Smooth muscle cell (in vitro differentiated cells): ENCODE data around the gene MS4A1. TPM values are rescaled to one million over a fixed set of nuclear protein-coding genes. Genes with fewer than 3 reads are reported as not detected.

ENCODE experiments used
- DNase-seq: peaks from one replicate; lab custom pipeline; 2025; ENCODE audit not compliant: unreplicated experiment; lab: John Stamatoyannopoulos, UW
- H2AFZ ChIP-seq: fragments of 200-600 bp; sonication (generic); 2 replicates; pipeline ENCODE4 v1.6.0; 2016; ENCODE audit warnings: antibody characterized with exemption, low read depth, mild to moderate bottlenecking
- H3F3A ChIP-seq: fragments of 200-600 bp; sonication (generic); 2 replicates; pipeline ENCODE4 v1.6.0; 2017; ENCODE audit warnings: antibody characterized with exemption, low read depth
- H3K27ac ChIP-seq: fragments of 200-600 bp; sonication (generic); 2 replicates; pipeline ENCODE4 v1.5.1; 2016; ENCODE audit warnings: low read depth, mild to moderate bottlenecking
- H3K27me3 ChIP-seq: fragments of 200-600 bp; sonication (generic); 2 replicates; pipeline ENCODE4 v1.6.1; 2016; ENCODE audit warnings: low read depth, mild to moderate bottlenecking
- H3K36me3 ChIP-seq: fragments of 200-600 bp; sonication (generic); 2 replicates; pipeline ENCODE4 v1.5.1; 2016; ENCODE audit warnings: low read depth
- H3K4me1 ChIP-seq: fragments of 200-600 bp; sonication (generic); 2 replicates; pipeline ENCODE4 v1.5.1; 2016; ENCODE audit warnings: low read depth
- H3K4me2 ChIP-seq: fragments of 200-600 bp; sonication (generic); 2 replicates; pipeline ENCODE4 v1.6.0; 2016; ENCODE audit warnings: mild to moderate bottlenecking
- H3K4me3 ChIP-seq: fragments of 200-600 bp; sonication (generic); 2 replicates; pipeline ENCODE4 v1.5.1; 2016; ENCODE audit warnings: mild to moderate bottlenecking
- H3K79me2 ChIP-seq: fragments of 200-600 bp; sonication (generic); 2 replicates; pipeline ENCODE4 v1.6.0; 2016; ENCODE audit warnings: low read depth, mild to moderate bottlenecking
- H3K9ac ChIP-seq: fragments of 200-600 bp; sonication (generic); 2 replicates; pipeline ENCODE4 v1.6.0; 2016; ENCODE audit warnings: low read depth
- H3K9me3 ChIP-seq: fragments of 200-600 bp; sonication (generic); replicated peaks from 2 replicates; pipeline ENCODE4 v1.5.1; 2016; ENCODE audit warnings: low read depth
- H4K20me1 ChIP-seq: fragments of 200-600 bp; sonication (generic); 2 replicates; pipeline ENCODE4 v1.6.0; 2016; ENCODE audit warnings: low read depth
- CTCF ChIP-seq: fragments of 200-600 bp; sonication (generic); IDR thresholded peaks from 2 replicates; pipeline ENCODE4 v1.5.1; 2017; ENCODE audit warnings: borderline replicate concordance, mild to moderate bottlenecking, antibody characterized with exemption; ENCODE audit not compliant: insufficient read depth, poor library complexity, severe bottlenecking
- WGBS: methylation state at CpG from one replicate; pipeline ENCODE4 v1.1.7; 2016; ENCODE audit warnings: low lambda C conversion rate; 5-methylcytosine and 5-hydroxymethylcytosine counted together
- polyA plus RNA-seq: library from polyadenylated mRNA; unstranded; fragments of >200 nt; fragmentation: Nextera tagmentation; extraction: Ambion mirVana; gene quantifications from 2 replicates; pipeline ENCODE4 v1.2.1, GENCODE V29; 2016
- total RNA-seq: library from RNA; depleted of rRNA; stranded (reverse); fragments of >200 nt; gene quantifications from 2 replicates; pipeline ENCODE4 v1.2.3, GENCODE V29; 2014

MS4A1 gene
- total and polyA plus RNA-seq, 2 experiments from 2014 or later, result not detected

- Histone ChIP-seq H2AFZ (no peak overlapping the region), H3K9ac (no peak overlapping the region), H3K36me3 (no peaks in the 10 kb centered on the region), H3K27ac (no peak overlapping the region), H4K20me1 (no peaks in the 10 kb centered on the region), H3K4me2 (no peak overlapping the region), H3K4me1 (no peaks in the 10 kb centered on the region), H3K79me2 (no peaks in the 10 kb centered on the region), H3F3A (no peaks in the 10 kb centered on the region), H3K4me3 (no peak overlapping the region), H3K27me3 (no peaks in the 10 kb centered on the region), H3K9me3 (no peaks in the 10 kb centered on the region)
- no peak for DNase-seq
- 73% methylated on average over 3 of the region's 3 CpGs for WGBS
- TF ChIP-seq CTCF, result no peak
Observed at GRCh38 chr11:60512651-60513225, 57.1 kb downstream of the MS4A1 start.

DNA sequence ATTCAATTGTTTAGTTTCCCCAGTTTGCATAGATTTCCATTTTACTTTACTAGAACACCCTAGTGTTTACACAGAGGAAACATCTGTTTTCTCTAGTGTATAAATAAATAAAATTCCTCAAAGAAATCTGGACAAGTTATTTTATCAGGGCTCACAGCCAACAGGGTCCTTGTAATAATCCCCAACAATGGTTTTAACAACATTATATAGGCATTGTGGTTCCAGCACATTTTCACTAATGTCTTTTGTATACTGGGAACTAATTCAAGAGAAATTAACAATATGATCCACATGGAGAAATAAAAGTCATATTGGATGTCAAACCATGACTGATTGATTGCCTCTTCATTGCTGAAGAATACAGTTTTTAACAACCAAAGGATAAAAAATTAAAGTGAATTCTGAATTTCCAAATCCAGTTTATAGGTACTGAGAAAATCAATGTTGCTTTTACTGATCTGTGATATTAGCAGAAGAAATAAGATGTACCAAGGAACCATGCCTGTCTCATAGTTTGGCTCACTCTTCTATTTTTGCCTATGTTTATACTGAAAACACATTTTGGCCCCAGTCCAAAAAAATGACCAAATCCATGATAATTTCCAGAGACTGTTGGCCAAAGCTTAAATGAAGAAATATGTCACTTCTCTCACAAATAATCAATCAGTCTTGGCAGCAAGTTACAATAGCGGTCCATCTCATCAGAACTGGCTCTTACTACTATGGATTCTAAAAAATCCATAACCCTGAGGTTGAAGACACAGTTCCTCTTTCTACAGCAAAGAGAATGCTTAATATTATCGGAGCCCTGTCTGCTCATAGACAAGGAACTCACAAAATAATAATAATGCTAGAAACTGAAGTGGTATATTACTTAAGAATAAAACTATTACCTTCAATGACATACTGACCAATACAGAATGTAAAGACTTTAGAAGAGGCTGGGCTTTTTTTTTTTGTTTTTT lies 58.1 kb downstream of the MS4A1 start:
- Histone ChIP-seq H3K4me3 (no peak overlapping the region), H3K27ac (no peak overlapping the region), H2AFZ (no peak overlapping the region), H3K79me2 (no peaks in the 10 kb centered on the region), H3K4me1 (no peaks in the 10 kb centered on the region), H4K20me1 (no peaks in the 10 kb centered on the region), H3F3A (no peaks in the 10 kb centered on the region), H3K9ac (no peak overlapping the region), H3K36me3 (no peaks in the 10 kb centered on the region), H3K9me3 (no peaks in the 10 kb centered on the region), H3K4me2 (no peak overlapping the region), H3K27me3 (no peaks in the 10 kb centered on the region)
- no peak for TF ChIP-seq CTCF
- DNase-seq, result no peak
- WGBS, result 81% methylated on average over 2 of the region's 2 CpGs

- Histone ChIP-seq H3K79me2 (no peaks in the 10 kb centered on the region), H3K36me3 (no peaks in the 10 kb centered on the region), H3F3A (no peaks in the 10 kb centered on the region), H3K4me1 (no peaks in the 10 kb centered on the region), H3K4me3 (no peak within 1 kb of the TSS), H3K4me2 (no peak within 1 kb of the TSS), H4K20me1 (no peaks in the 10 kb centered on the region), H3K27me3 (no peaks in the 10 kb centered on the region), H3K9ac (no peak within 1 kb of the TSS), H2AFZ (no peak within 1 kb of the TSS), H3K9me3 (no peaks in the 10 kb centered on the region), H3K27ac (no peak within 1 kb of the TSS)
- DNase-seq, result no peak
- 90% methylated on average over 26 of the region's 29 CpGs for WGBS
- no peak for TF ChIP-seq CTCF
Observed at GRCh38 chr11:60515144-60515855, 59.7 kb downstream of the MS4A1 start, which contains the start of gene MS4A13. Gene MS4A13 (plus strand): TSS chr11:60515392. CDS start chr11:60518084, 2,692 bp downstream.

Other genes starting within 250 kb of the MS4A1 start
- gene MS4A4E, start 212.7 kb upstream of the MS4A1 start, total RNA-seq, result not detected in 2 replicates
- gene MS4A4E, start 212.7 kb upstream of the MS4A1 start, polyA plus RNA-seq, result 0.26 TPM in 1 of 2 replicates, not detected in the other
- gene MS4A4A, start 175.2 kb upstream of the MS4A1 start, total RNA-seq, result not detected in 2 replicates
- gene MS4A4A, start 175.2 kb upstream of the MS4A1 start, polyA plus RNA-seq, result not detected in 2 replicates
- gene MS4A6E, start 128.6 kb upstream of the MS4A1 start, total RNA-seq, result not detected in 2 replicates
- gene MS4A6E, start 128.6 kb upstream of the MS4A1 start, polyA plus RNA-seq, result not detected in 2 replicates
- not detected in 2 replicates for gene MS4A7, start 77.3 kb upstream of the MS4A1 start, total RNA-seq
- gene MS4A7, start 77.3 kb upstream of the MS4A1 start, polyA plus RNA-seq, result not detected in 2 replicates
- gene MS4A14, start 59.4 kb upstream of the MS4A1 start, total RNA-seq, result not detected in 2 replicates
- gene MS4A14, start 59.4 kb upstream of the MS4A1 start, polyA plus RNA-seq, result not detected in 2 replicates
- gene MS4A5, start 26.3 kb upstream of the MS4A1 start, total RNA-seq, result not detected in 2 replicates
- gene MS4A5, start 26.3 kb upstream of the MS4A1 start, polyA plus RNA-seq, result not detected in 2 replicates
- gene MS4A12, start 36.9 kb downstream of the MS4A1 start, total RNA-seq, result not detected in 2 replicates
- gene MS4A12, start 36.9 kb downstream of the MS4A1 start, polyA plus RNA-seq, result not detected in 2 replicates
- not detected in 2 replicates for gene MS4A13, start 59.5 kb downstream of the MS4A1 start, total RNA-seq
- not detected in 2 replicates for gene MS4A13, start 59.5 kb downstream of the MS4A1 start, polyA plus RNA-seq
- gene MS4A8, start 243.8 kb downstream of the MS4A1 start, total RNA-seq, result not detected in 2 replicates
- gene MS4A8, start 243.8 kb downstream of the MS4A1 start, polyA plus RNA-seq, result not detected in 2 replicates